IMR-90 (cell line): ENCODE results near the gene TBCE. TPM values are rescaled to one million over a fixed set of nuclear protein-coding genes. Genes with fewer than 3 reads are reported as not detected.
A peak's percentile ranks its signal among the peaks of the same experiment; 100 is the strongest.

Experiments used
- ATAC-seq: fragments of 200-7000 bp; cut with Tn5 transposase; 2 replicates; pipeline ENCODE4 v1.9.1; 2020; ENCODE audit warnings: low read depth, mild to moderate bottlenecking, moderate library complexity
- BruUV-seq: library from RNA; stranded (reverse); fragments of 400-500 nt; replicated peaks from 2 replicates; lab custom pipeline; 2021; lab: Mats Ljungman, UMichigan
- CTCF ChIA-PET: fragments of 300-600 bp; formaldehyde crosslinking; extraction: SDS; loops from one replicate; lab custom pipeline; 2021; ENCODE audit warnings: antibody characterized with exemption; lab: Yijun Ruan, JAX
- POLR2A ChIA-PET: fragments of 300-600 bp; sonication (Branson Sonifier 250); formaldehyde crosslinking; loops from one replicate; lab custom pipeline; 2022; ENCODE audit warnings: antibody characterized with exemption; ENCODE audit not compliant: unreplicated experiment; lab: Charles Lee
- DNase-seq: peaks from one replicate; pipeline ENCODE4 v3.0.0; 2013
- H2AFZ ChIP-seq: replicated peaks from 2 replicates; pipeline ENCODE3; 2013; ENCODE audit warnings: low read length, mild to moderate bottlenecking; ENCODE audit not compliant: poor library complexity
- H2AK5ac ChIP-seq: 2 replicates; pipeline ENCODE4 v1.6.1; 2013; ENCODE audit warnings: low read depth, low read length, inconsistent platforms
- H2AK9ac ChIP-seq: replicated peaks from 2 replicates; pipeline ENCODE3; 2013; ENCODE audit warnings: mild to moderate bottlenecking, low read depth, low read length, moderate library complexity; ENCODE audit not compliant: poor library complexity
- H2BK120ac ChIP-seq: 2 replicates; pipeline ENCODE4 v1.6.1; 2013; ENCODE audit warnings: low read depth, low read length, inconsistent platforms
- H2BK15ac ChIP-seq: 3 replicates; pipeline ENCODE4 v1.6.1; 2013; ENCODE audit warnings: low read depth, low read length, inconsistent platforms
- H2BK20ac ChIP-seq: 2 replicates; pipeline ENCODE4 v1.6.1; 2013; ENCODE audit warnings: low read depth, mild to moderate bottlenecking, inconsistent platforms, low read length, moderate library complexity
- H2BK5ac ChIP-seq: 2 replicates; pipeline ENCODE4 v1.6.1; 2013; ENCODE audit warnings: mild to moderate bottlenecking, low read depth, low read length, inconsistent platforms; ENCODE audit not compliant: poor library complexity, severe bottlenecking
- H3K14ac ChIP-seq: replicated peaks from 2 replicates; pipeline ENCODE4 v1.6.1; 2013; ENCODE audit warnings: low read depth, low read length, inconsistent platforms
- H3K18ac ChIP-seq: 2 replicates; pipeline ENCODE4 v1.6.1; 2013; ENCODE audit warnings: low read depth, low read length, control low read depth
- H3K23ac ChIP-seq: 2 replicates; pipeline ENCODE4 v1.6.1; 2013; ENCODE audit warnings: low read depth, low read length, inconsistent platforms
- H3K27ac ChIP-seq: 2 replicates; pipeline ENCODE4 v1.5.1; 2013; ENCODE audit warnings: mild to moderate bottlenecking, control low read depth, low read length; ENCODE audit not compliant: insufficient read depth
- H3K27me3 ChIP-seq: 2 replicates; pipeline ENCODE4 v1.6.1; 2013; ENCODE audit warnings: low read length; ENCODE audit not compliant: control insufficient read depth, insufficient read depth
- H3K36me3 ChIP-seq: 2 replicates; pipeline ENCODE4 v1.6.1; 2013; ENCODE audit warnings: low read length, mixed read lengths; ENCODE audit not compliant: control insufficient read depth, insufficient read depth
- H3K4ac ChIP-seq: 2 replicates; pipeline ENCODE4 v1.6.1; 2013; ENCODE audit warnings: low read depth, low read length, inconsistent platforms
- H3K4me1 ChIP-seq: 2 replicates; pipeline ENCODE4 v1.6.1; 2013; ENCODE audit warnings: low read length, mixed read lengths; ENCODE audit not compliant: control insufficient read depth, insufficient read depth
- H3K4me2 ChIP-seq: 2 replicates; pipeline ENCODE4 v1.6.1; 2013; ENCODE audit warnings: low read depth, mild to moderate bottlenecking, control low read depth, low read length, moderate library complexity
- H3K4me3 ChIP-seq: 2 replicates; pipeline ENCODE4 v1.5.1; 2013; ENCODE audit warnings: low read depth, mild to moderate bottlenecking, control low read depth, low read length, moderate library complexity; ENCODE audit not compliant: insufficient read depth
- H3K56ac ChIP-seq: 2 replicates; pipeline ENCODE4 v1.6.1; 2013; ENCODE audit warnings: low read length, inconsistent platforms; ENCODE audit not compliant: insufficient read depth; ENCODE audit errors: extremely low read depth
- H3K79me1 ChIP-seq, 2 experiments: 2 replicates each; pipeline ENCODE4 v1.6.1; 2013; ENCODE audit warnings: low read length in 2 of 2, inconsistent platforms in 1 of 2, low read depth in 1 of 2
- H3K9ac ChIP-seq: 2 replicates; pipeline ENCODE4 v1.6.1; 2013; ENCODE audit warnings: low read depth, low read length, control low read depth
- H3K9me1 ChIP-seq: 2 replicates; pipeline ENCODE4 v1.6.1; 2013; ENCODE audit warnings: low read length, inconsistent platforms; ENCODE audit not compliant: insufficient read depth
- H3K9me3 ChIP-seq: 2 replicates; pipeline ENCODE4 v1.6.1; 2013; ENCODE audit warnings: low read length; ENCODE audit not compliant: control insufficient read depth, insufficient read depth
- H4K20me1 ChIP-seq: 2 replicates; pipeline ENCODE4 v1.6.1; 2013; ENCODE audit warnings: low read length, inconsistent platforms; ENCODE audit not compliant: insufficient read depth
- H4K5ac ChIP-seq: 2 replicates; pipeline ENCODE4 v1.6.1; 2013; ENCODE audit warnings: mild to moderate bottlenecking, low read depth, low read length, control low read depth
- H4K8ac ChIP-seq, 2 experiments: 2 replicates each; pipeline ENCODE4 v1.6.1; 2013; ENCODE audit warnings: low read depth in 2 of 2, low read length in 2 of 2, control low read depth in 1 of 2, inconsistent platforms in 1 of 2
- H4K91ac ChIP-seq: 2 replicates; pipeline ENCODE4 v1.6.1; 2013; ENCODE audit warnings: low read depth, low read length, inconsistent platforms; ENCODE audit not compliant: insufficient read depth
- BHLHE40 ChIP-seq: fragments of 150-350 bp; IDR thresholded peaks from 2 replicates; pipeline ENCODE4 v1.6.1; 2016; ENCODE audit warnings: mild to moderate bottlenecking, low read depth, low read length
- CHD1 ChIP-seq: IDR thresholded peaks from 2 replicates; pipeline ENCODE4 v1.6.1; 2012; ENCODE audit warnings: low read depth, low read length, improper control_type of control experiment
- FOS ChIP-seq: fragments of 150-350 bp; IDR thresholded peaks from 2 replicates; pipeline ENCODE4 v1.6.1; 2016; ENCODE audit warnings: low read depth, low read length
- MAFK ChIP-seq: IDR thresholded peaks from 2 replicates; pipeline ENCODE4 v1.6.1; 2012; ENCODE audit warnings: low read depth, low read length, improper control_type of control experiment
- NFE2L2 ChIP-seq: fragments of 150-350 bp; IDR thresholded peaks from 2 replicates; pipeline ENCODE4 v1.6.1; 2016; ENCODE audit warnings: low read depth, mild to moderate bottlenecking, low read length
- POLR2A ChIP-seq: IDR thresholded peaks from 2 replicates; pipeline ENCODE4 v1.6.1; 2012; ENCODE audit warnings: mild to moderate bottlenecking, low read depth, low read length
- RCOR1 ChIP-seq: IDR thresholded peaks from 2 replicates; pipeline ENCODE4 v1.6.1; 2012; ENCODE audit warnings: mild to moderate bottlenecking, low read length, improper control_type of control experiment; ENCODE audit not compliant: insufficient replicate concordance
- RFX5 ChIP-seq: IDR thresholded peaks from 2 replicates; pipeline ENCODE4 v1.8.0; 2012; ENCODE audit warnings: low read depth, mild to moderate bottlenecking, low read length, moderate library complexity
- USF2 ChIP-seq: fragments of 150-350 bp; IDR thresholded peaks from 2 replicates; pipeline ENCODE4 v1.6.1; 2017; ENCODE audit warnings: mild to moderate bottlenecking, antibody characterized with exemption, low read length, low read depth
- WGBS, 2 experiments: methylation state at CpG; one replicate each; pipeline versions ENCODE4 v1.1.5 to v1.1.7; 2013; ENCODE audit warnings: missing lambda C conversion rate in 2 of 2; ENCODE audit not compliant: insufficient read length in 1 of 2; ENCODE audit errors: extremely low coverage in 2 of 2; 5-methylcytosine and 5-hydroxymethylcytosine counted together
- dilution Hi-C: fragments of 300-500 bp; cut with HindIII; formaldehyde crosslinking; loops from one replicate; pipeline ENCODE4 v1.14.3; 2018; ENCODE audit warnings: low sequenced_read_pairs; ENCODE audit not compliant: unreplicated experiment
- in situ Hi-C: fragments of 300-500 bp; cut with MboI; formaldehyde crosslinking; loops from 3 replicates; pipeline ENCODE4 v1.14.3; 2019; ENCODE audit warnings: low sequenced_read_pairs, inconsistent platforms, mixed read lengths
- intact Hi-C: fragments of 100-400 bp; cut with micrococcal nuclease; formaldehyde crosslinking; loops from 2 replicates; pipeline ENCODE4 v1.10.0; 2022
- polyA plus RNA-seq, 3 experiments: library from polyadenylated mRNA; depleted of rRNA; stranded (reverse); fragments of >200 nt; gene quantifications; 2 replicates each; pipeline ENCODE4 v1.2.3, GENCODE V29; 2012; ENCODE audit warnings: low replicate concordance in 1 of 3
- total RNA-seq: library from RNA; depleted of rRNA; stranded (reverse); fragments of >200 nt; gene quantifications from 2 replicates; pipeline ENCODE4 v1.2.3, GENCODE V29; 2012
- TF ChIP-seq, protein P1 (sequence below): conservative IDR thresholded peaks from 2 replicates; pipeline ENCODE4 v1.5.1; 2012; ENCODE audit warnings: mild to moderate bottlenecking, low read depth, low read length, improper control_type of control experiment

The TBCE gene
- total and polyA plus RNA-seq, 2 of the 4 experiments (the other 2 are of a cell fraction): 25.3 to 26.7 TPM

DNA sequence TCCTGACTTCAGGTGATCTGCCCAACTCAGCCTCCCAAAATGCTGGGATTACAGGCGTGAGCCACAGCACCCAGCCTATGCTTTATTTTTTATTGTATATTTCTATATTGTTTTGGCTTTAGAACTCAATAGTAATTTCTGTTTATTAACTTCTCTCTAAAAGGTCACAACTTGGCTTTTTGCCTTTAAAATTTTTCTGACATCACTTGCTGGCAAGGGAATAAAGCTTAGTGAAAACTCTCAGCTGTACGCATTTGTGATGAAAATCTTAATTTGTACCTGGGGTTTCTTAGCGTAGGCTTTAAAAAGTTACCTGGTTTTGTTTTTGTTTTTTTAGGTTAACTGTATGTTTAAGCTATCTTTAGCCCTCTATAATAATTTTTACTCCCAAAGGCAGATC, 100.8 kb downstream of the TBCE start:
- H3K36me3 ChIP-seq: peaks cover 8% of the 10 kb centered on the region; the same call in 1 of the 2 replicates
- H2AK5ac ChIP-seq: no peak overlapping the region
- ChIA-PET POLR2A (no interaction called here), CTCF (interaction anchor here (0.6 to 0.7 kb wide), 2 partner anchors 37 to 40 kb away, joined by 3 to 6 read pairs; no protein-coding TSS in a partner anchor)
- H3K56ac ChIP-seq: no peak overlapping the region
- H3K4me3 ChIP-seq: no peak overlapping the region
- H3K18ac ChIP-seq: no peak overlapping the region
- no peaks in the 10 kb centered on the region for H4K20me1 ChIP-seq
- H3K4me1 ChIP-seq: peaks cover 2% of the 10 kb centered on the region; the same call in 1 of the 2 replicates
- peak; percentile 36 for DNase-seq
- no peak overlapping the region for H4K5ac ChIP-seq
- no peak overlapping the region for H2BK120ac ChIP-seq
- no peak overlapping the region for H2BK20ac ChIP-seq
- WGBS, 2 experiments: no CpG with 5 or more reads among the region's 3 CpGs
- no peak overlapping the region for H3K27ac ChIP-seq
- dilution Hi-C loops (no loop called here), intact Hi-C loops (no loop called here), in situ Hi-C loops (no loop called here)
- H3K79me1 ChIP-seq: no peaks in the 10 kb centered on the region; a peak in 2 of 4 replicates
- no peaks in the 10 kb centered on the region for H3K27me3 ChIP-seq
- H3K14ac ChIP-seq: no peak overlapping the region
- H4K8ac ChIP-seq: no peak overlapping the region
- no peak overlapping the region for H3K23ac ChIP-seq
- no peak overlapping the region for H2BK15ac ChIP-seq
- H3K9me1 ChIP-seq: no peaks in the 10 kb centered on the region
- no peak overlapping the region for H3K4ac ChIP-seq
- H4K91ac ChIP-seq: no peak overlapping the region
- H2BK5ac ChIP-seq: no peak overlapping the region
- no TSS peak for BruUV-seq
- no peak overlapping the region for H2AFZ ChIP-seq
- no peak for TF ChIP-seq RCOR1
- no peak for TF ChIP-seq RFX5
- TF ChIP-seq USF2: no peak
- TF ChIP-seq CHD1: no peak
- no peak for TF ChIP-seq FOS
- no peak for TF ChIP-seq BHLHE40
- no peak for TF ChIP-seq MAFK
- TF ChIP-seq, protein P1, sequence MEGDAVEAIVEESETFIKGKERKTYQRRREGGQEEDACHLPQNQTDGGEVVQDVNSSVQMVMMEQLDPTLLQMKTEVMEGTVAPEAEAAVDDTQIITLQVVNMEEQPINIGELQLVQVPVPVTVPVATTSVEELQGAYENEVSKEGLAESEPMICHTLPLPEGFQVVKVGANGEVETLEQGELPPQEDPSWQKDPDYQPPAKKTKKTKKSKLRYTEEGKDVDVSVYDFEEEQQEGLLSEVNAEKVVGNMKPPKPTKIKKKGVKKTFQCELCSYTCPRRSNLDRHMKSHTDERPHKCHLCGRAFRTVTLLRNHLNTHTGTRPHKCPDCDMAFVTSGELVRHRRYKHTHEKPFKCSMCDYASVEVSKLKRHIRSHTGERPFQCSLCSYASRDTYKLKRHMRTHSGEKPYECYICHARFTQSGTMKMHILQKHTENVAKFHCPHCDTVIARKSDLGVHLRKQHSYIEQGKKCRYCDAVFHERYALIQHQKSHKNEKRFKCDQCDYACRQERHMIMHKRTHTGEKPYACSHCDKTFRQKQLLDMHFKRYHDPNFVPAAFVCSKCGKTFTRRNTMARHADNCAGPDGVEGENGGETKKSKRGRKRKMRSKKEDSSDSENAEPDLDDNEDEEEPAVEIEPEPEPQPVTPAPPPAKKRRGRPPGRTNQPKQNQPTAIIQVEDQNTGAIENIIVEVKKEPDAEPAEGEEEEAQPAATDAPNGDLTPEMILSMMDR: no peak
- no peak for TF ChIP-seq POLR2A
- no peak for TF ChIP-seq NFE2L2
- no peak overlapping the region for H3K4me2 ChIP-seq
- no peak for ATAC-seq
- H3K9me3 ChIP-seq: no peaks in the 10 kb centered on the region
- no peak overlapping the region for H2AK9ac ChIP-seq
- no peak overlapping the region for H3K9ac ChIP-seq
